HG03354 (cell line): Measurements from ENCODE around the gene INPP5D.

ENCODE experiments used
- ATAC-seq: cut with Tn5 transposase; IDR thresholded peaks from one replicate; pipeline ENCODE4 v1.9.1; 2021; ENCODE audit warnings: mild to moderate bottlenecking; ENCODE audit not compliant: unreplicated experiment, poor library complexity, severe bottlenecking

INPP5D gene

GRCh38 chr2:233243348-233243747 lies 183.2 kb downstream of the INPP5D start:
- no peak for ATAC-seq

GRCh38 chr2:233244818-233245217 lies 184.7 kb downstream of the INPP5D start:
- no peak for ATAC-seq

GRCh38 chr2:233245406-233245805 lies 185.3 kb downstream of the INPP5D start:
- ATAC-seq, result no peak

DNA sequence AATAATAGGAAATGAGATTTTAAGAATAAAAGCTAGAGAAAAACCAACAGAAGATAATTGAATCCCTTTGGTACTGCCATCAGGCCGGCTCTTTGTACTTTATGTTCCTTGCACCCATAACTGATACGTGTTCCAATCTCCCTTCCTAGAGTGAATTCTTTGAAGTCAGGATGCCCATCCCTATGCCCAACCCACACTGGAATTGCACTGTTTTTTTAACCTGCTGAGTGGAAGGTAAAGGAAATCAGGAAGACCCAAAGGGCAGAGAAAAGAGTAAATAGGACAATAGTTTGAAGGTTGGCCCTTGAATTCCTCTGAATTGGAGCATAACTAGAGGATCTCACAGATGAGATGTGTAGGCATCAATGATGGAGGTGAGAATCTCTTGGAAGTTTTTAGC lies 187.0 kb downstream of the INPP5D start:
- ATAC-seq, result no peak

GRCh38 chr2:233247744-233248143 lies 187.6 kb downstream of the INPP5D start:
- ATAC-seq, result no peak

- ATAC-seq, result no peak
Measured at GRCh38 chr2:233248999-233249398, 188.9 kb downstream of the INPP5D start.

DNA sequence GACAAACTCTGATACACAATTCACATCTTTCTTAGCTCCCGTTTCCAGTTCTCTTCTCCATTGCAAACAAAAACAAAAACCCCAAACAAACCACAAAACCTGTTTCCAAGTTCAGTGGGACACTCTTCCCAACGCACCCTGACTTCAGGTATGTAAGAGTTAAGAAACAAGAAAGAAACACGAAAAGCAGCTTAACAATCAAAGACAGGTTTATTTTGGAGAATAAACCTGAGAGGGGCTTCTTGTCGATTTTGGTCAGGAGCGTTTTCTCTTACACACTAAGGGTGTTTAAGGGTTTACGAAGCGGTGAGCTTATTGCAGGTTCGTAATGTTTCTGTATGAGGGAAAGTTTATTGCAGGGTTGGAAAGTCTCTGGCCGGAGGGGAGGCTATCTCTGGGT lies 190.4 kb downstream of the INPP5D start:
- no peak for ATAC-seq

GRCh38 chr2:233250985-233251305 lies 190.8 kb downstream of the INPP5D start:
- no peak for ATAC-seq

- ATAC-seq, result peak; percentile 95
Measured at GRCh38 chr2:233251306-233252116, 191.4 kb downstream of the INPP5D start, which contains the start of gene ATG16L1. Gene ATG16L1, plus strand, starts transcription at chr2:233251673. Its CDS starts 155 bp downstream, at chr2:233251828.

DNA sequence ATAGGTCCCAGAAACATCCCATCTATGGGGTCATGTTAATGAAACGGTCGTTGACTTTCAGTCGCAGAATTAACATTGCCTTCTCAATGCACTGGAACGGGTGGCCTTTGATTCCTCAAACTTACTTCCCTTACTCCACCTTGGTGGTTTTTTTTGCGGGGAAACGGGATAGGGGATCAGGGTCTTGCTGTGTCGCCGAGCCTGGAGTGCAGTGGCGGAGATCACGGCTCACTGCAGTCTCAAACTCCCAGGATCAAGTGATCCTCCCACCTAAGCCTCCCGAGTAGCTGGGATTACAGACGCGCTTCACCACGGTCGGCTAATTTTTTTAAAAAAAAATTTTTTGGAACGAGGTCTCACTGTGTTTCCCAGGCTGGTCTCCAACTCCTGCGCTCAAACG lies 192.1 kb downstream of the INPP5D start:
- ATAC-seq, result no peak

DNA sequence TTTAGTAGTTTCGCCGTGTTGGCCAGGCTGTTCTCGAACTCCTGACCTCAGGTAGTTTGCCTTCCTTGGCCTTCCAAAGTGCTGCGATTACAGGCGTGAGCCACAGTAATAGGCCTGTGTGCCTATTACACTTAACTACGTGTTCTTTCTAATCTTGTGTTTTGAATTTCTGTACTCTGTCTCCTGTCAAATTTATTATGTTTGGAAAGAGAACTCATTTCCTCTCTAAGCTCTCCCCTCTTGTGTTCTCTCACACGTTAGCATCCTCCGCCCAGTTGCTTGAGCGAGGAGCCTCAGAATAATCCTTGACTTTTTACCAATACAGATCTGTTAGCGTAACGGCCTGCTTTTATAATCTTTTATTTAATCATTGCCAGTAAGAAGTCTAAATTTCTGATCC lies 195.0 kb downstream of the INPP5D start:
- ATAC-seq, result no peak

- no peak for ATAC-seq
Measured at GRCh38 chr2:233256048-233256447, 195.9 kb downstream of the INPP5D start.
